NCI-H1092 treated with DMSO at 0.1 percent for 48 hours (cell line): Measurements from ENCODE around the gene GALNTL6.
A peak's percentile ranks its signal among the peaks of the same experiment; 100 is the strongest.

ENCODE experiments used
- DNase-seq: peaks from one replicate; lab custom pipeline; 2025; lab: John Stamatoyannopoulos, UW

Gene GALNTL6

DNA sequence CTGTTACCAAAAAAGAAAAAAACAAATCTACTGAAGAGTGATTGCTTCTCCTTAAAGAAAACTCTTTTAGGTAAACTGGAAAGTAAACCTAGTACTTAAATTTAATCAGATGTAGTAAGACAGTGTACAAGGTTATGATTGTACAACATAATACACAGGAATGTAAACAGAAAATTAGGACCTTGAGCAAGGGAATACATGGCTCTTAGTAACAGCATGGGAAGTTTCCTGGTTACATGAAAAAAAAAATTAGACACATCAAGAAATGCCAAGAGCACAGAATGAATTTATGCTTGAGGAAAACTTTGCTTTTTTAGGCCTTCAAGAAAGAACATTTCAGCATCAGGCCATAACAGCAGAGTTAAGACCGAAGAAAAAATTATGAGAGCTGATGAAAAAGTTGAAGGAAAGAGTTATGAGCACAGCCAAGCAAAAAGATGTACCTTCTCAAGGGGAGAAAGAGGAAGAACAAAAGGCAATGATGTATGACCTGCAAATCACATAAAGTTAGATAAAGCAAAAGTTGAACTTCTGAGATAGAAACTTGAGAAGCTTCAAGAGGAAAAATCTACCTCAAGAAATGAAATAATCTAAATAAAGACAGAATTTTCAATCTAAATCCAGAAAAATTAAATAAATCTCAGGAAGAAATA, 311.6 kb downstream of the GALNTL6 start:
- no peak for DNase-seq

GRCh38 chr4:172125443-172125842, 312.2 kb downstream of the GALNTL6 start:
- DNase-seq, result no peak

DNA sequence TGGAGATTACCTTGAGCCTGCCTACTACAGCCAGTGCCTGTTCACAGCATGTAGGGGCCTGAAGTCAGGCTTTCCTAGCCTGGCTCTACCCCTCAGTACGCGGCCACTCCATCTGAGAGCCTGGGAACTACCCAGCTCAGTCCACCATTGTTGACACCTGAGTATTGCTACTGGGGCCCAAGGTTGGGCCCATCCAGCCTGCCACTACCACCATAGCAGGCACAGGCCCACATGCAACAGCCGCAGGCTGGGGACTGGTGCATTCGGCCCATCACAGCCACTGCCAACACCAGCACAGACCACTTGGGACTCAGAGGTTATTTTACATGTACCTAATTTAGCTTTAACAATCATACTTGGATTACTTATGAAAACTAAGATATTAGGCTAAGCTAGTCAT, 314.0 kb downstream of the GALNTL6 start:
- DNase-seq, result no peak

GRCh38 chr4:172129593-172129992, 316.4 kb downstream of the GALNTL6 start:
- no peak for DNase-seq

DNA sequence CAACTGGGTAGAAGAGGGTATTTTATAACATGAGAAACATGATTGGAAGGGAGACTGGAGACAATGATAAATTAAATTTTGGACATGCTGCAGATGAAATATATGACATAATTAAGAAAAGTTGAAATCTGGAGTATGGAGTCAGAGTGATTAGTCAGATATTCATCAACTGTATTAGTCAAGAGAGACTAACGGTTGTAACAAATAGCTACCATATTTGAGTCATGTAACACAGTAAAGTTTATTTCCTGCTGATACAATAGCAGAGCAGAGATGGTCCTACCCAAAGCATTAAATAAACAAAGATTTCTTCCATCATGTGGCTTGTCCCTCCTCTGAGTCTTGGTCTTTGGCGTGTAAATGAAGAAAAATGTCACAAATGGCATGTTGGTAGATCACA, 321.3 kb downstream of the GALNTL6 start:
- no peak for DNase-seq

DNA sequence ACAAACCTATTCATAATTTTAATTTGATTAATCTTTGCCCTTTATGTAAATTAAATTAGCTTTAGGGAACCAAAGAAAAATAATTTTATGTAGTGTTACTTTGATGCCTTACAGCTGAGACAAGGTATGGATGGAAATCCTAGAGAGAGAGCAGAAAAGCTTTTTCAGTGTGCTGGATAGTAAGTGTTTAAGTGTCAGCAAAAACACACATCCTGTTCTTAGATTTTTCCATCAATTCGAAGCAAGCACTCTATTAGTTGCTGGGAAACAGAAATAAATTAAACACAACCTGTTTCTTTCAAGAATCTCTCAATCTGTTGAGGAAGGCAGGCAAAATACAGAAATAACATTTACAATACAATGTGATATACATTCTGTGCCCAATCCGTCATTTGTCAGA, 327.8 kb downstream of the GALNTL6 start:
- no peak for DNase-seq

- DNase-seq, result no peak
Measured at GRCh38 chr4:172142281-172142741, 329.1 kb downstream of the GALNTL6 start.

- no peak for DNase-seq
Measured at GRCh38 chr4:172143605-172144314, 330.6 kb downstream of the GALNTL6 start.

DNA sequence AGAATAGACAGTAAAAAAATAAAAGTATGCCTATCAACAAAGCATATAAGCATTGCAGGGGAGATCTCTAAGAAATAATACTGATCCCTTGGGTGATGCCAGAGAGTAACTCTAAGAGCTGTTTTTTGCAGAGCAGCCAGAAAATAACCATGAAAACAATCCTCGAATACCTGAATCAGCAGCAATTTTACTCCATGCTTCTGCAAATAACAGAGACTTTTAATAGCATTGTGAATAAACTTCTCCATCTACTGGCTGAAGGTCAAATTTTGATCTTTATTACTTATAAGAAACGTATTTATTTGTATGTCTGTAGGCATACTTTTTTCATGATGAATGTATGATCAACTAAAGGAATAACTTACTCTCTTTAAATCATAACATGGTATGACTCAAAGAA, 334.5 kb downstream of the GALNTL6 start:
- DNase-seq, result no peak

DNA sequence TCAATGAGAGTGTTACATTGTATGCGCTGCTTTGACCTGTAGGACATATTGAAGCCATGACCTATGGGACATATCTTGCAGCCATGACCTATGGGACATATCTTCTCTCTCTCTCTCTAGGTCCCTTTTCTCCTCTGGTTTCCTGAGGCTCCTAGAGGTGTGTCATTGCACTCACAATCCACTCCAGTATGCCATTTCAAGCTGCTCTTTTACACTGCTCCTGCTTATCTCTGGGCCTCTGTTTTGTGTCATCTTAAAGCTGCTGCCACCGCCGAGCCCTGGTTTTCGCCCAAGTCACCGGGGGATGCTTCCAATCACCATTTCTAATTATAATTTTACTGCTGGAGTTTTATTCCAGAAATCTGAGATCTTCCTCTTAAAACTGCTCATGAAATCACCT, 336.1 kb downstream of the GALNTL6 start:
- no peak for DNase-seq

DNA sequence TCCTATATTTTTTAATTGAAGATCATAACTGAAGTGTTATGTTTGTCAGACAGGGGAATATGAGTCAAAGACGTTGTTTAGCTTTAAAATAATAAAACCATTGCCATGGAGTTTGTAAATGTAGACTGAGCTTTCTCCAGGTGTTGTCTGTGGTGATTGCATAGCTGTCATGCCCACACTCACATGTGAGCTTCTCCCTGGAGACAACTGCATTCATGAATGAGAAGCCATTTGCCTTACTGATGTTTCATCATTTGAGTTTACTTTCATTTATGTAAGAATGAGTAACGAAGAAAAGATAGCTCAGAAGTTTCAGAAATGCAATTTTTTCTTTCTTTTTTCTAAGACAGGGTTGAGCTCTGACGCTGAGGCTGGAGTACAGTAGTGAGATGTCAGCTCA, 339.1 kb downstream of the GALNTL6 start:
- no peak for DNase-seq

DNA sequence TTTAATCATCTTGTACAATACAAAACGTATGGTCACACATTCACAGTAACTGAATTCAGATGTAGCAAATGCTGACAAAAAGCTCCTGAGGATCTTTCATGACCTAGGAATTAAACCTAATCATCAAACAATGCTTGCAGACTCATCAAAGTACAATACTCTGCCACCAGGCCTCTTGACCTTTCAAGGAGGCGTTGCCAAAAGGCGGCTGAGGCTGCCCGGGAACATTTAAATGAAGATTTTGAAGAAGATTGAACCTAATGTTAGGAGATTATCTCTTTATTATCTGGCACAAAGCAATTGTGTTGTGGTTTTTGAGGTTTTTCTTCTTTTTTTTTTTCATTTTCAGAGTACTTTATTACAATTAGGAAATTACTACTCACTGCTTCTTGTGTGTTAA, 340.5 kb downstream of the GALNTL6 start:
- no peak for DNase-seq

- no peak for DNase-seq
Measured at GRCh38 chr4:172155838-172156345, 342.7 kb downstream of the GALNTL6 start.

- no peak for DNase-seq
Measured at GRCh38 chr4:172157946-172158345, 344.7 kb downstream of the GALNTL6 start.

DNA sequence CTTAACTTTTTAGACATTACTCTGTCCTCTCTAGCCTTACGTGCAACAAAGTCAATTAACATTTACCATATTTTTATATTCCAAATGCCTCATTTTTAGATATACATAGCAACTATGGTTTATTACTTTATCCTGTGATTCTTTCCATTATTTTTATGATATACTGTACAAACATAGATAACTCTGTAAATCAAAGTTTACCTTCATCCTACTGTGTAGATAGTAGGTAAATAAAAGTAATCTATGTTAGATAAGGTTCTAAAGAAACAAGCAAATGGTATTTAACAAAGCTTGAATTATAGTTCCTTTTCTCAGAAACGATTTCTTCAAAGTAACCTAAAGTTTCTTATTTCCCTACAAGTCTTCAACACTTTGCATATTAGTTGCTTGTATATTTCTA, 350.0 kb downstream of the GALNTL6 start:
- DNase-seq, result no peak

DNA sequence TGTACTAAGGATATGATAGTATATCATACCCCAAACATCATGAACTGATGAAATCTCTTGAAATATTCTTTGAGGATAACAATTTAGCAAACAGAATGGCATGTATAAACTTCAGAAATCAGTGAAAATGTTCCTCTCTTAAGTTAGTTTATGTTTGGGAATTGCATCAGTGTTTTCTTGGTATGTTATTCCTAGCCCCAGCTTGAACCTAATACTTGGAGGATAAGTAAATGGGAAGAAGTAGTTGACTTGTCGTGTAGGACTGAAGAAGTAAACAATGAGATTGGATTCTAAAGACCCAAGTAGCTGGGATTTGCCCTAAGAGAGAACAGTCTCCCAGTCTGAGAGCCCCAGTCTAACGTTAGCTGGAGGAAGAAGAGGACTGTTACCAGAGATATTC, 355.7 kb downstream of the GALNTL6 start:
- no peak for DNase-seq

DNA sequence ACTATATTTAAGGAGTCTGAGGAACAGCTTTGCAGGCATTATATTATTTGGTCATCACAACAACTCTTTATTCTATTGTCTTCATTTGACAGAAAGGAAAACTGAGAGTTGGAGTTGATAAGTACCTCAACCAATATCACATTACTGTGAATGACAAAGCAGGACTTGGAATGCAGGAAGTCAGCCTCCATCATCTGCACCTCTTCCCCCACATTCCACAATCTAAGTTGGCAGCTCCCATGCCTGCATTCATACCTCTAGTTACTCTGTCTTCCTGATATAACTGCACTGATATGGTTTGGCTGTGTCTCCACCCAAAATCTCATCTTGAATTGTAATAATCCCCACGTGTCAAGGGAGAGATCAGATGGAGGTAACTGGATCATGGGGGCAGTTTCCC, 356.7 kb downstream of the GALNTL6 start:
- no peak for DNase-seq

DNA sequence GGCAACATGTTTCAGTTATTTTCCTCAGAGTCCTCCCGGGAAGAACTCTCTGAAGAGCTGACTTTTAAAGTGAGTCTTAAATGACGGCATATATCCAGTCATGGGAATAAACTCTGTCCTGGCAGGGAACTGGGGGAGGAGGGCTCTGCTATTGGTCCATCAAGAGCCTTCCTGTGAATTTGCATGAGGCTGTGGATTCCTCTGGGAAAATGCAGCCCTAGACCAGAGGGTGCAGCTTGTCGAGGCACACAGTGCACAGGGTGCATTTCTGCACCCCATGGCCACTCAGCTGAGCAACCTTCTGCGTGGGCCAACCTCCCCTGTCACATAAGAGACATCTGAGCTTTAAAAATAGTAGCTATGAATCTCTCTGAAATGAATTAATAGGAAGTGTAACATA, 360.0 kb downstream of the GALNTL6 start:
- no peak for DNase-seq

DNA sequence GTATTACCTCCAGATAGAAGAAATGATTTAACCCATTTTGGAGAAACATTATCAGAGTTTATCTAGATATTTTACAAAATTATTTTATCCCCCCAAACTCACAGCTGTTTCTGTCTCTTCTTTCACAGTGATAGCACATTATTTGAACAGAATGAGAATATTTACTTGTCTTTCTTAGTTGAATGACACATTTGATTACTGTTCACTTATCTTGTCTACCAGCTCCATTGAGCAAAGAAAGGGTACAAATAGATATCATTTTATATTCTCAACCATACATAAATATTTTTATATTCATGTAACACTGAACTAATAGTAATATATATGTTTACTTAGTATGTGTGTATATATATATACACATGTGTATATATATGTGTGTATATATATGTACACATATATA, 364.2 kb downstream of the GALNTL6 start:
- DNase-seq, result no peak

GRCh38 chr4:172188248-172188988, 375.2 kb downstream of the GALNTL6 start:
- DNase-seq, result no peak

GRCh38 chr4:172202480-172203076, 389.4 kb downstream of the GALNTL6 start:
- peak; percentile 2 for DNase-seq

DNA sequence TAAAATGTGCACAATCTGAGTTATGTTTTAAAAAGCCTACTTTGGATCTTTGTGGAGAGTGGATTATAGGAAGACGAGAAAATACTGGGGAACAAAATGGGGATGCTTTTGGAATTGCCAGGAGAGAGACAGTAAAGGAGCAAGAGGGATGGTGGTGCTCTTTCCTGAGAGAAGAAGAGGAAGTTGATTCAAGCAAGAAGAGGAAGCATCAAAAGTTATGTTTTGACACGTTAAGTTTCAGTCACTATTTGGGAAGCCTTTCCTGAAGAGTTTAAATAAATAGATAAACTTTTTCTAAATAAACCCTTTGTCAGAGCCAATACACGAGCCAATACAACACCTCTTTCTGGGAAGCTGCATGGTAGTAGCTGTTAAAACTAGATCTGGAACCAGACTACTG, 394.1 kb downstream of the GALNTL6 start:
- DNase-seq, result no peak

DNA sequence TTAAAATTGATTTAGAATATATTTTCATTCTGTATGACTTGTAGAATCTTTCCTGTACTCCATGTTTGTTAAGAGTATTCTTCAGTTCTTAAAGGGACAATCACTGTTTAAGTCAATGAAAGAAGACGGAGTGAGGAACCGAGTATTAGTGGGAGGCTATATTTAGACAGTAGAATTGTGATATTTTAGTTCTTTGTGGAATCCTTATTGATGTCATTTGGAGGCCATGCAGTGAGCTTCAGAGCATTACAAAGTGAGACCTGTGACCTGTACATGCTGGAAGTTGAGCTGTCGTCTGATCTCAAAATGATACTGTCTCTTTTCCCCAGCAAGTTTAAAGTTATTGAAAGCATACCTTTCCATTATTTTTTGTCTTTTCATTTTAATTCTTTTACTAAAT, 394.7 kb downstream of the GALNTL6 start:
- no peak for DNase-seq
